Glutamatergic neuron (in vitro differentiated cells): ENCODE measurements around the gene KRTAP9-3. TPM values are rescaled to one million over a fixed set of nuclear protein-coding genes. Genes with fewer than 3 reads are reported as not detected.
"Not testable (repeated sequence)": the region's sequence is repeated elsewhere in the genome, so short reads cannot be mapped to it uniquely, and the experiment has no call there.

Experiments used
- DNase-seq: peaks from one replicate; pipeline ENCODE4 v3.0.0; 2022
- H3K27ac Mint-ChIP-seq: one replicate; pipeline ENCODE4 v1.8.0; 2020; ENCODE audit warnings: mild to moderate bottlenecking, mixed read lengths, inconsistent platforms; ENCODE audit not compliant: unreplicated experiment
- H3K27me3 Mint-ChIP-seq: one replicate; pipeline ENCODE4 v1.8.0; 2020; ENCODE audit warnings: mild to moderate bottlenecking, moderate library complexity, mixed read lengths, inconsistent platforms; ENCODE audit not compliant: unreplicated experiment
- H3K36me3 Mint-ChIP-seq: one replicate; pipeline ENCODE4 v1.8.0; 2020; ENCODE audit warnings: mild to moderate bottlenecking, mixed read lengths, inconsistent platforms; ENCODE audit not compliant: unreplicated experiment
- H3K4me1 Mint-ChIP-seq: one replicate; pipeline ENCODE4 v1.8.0; 2020; ENCODE audit warnings: mild to moderate bottlenecking, low read depth, mixed read lengths, inconsistent platforms; ENCODE audit not compliant: unreplicated experiment
- H3K4me3 Mint-ChIP-seq: one replicate; pipeline ENCODE4 v1.8.0; 2020; ENCODE audit warnings: mild to moderate bottlenecking, mixed read lengths, inconsistent platforms; ENCODE audit not compliant: unreplicated experiment
- H3K9me3 Mint-ChIP-seq: one replicate; pipeline ENCODE4 v1.8.0; 2020; ENCODE audit warnings: mild to moderate bottlenecking, moderate library complexity, mixed read lengths, inconsistent platforms; ENCODE audit not compliant: unreplicated experiment
- total RNA-seq: library from RNA; stranded (reverse); fragmentation: NEBNext Ultra II Directional; extraction: Animal tissue kit (Norgen Biotek cat#: 25700); gene quantifications from one replicate; pipeline ENCODE4 v1.2.1, GENCODE V29; 2021; ENCODE audit not compliant: unreplicated experiment
- TF ChIP-seq, protein P1 (sequence below): fragments of 200-600 bp; sonication (generic); IDR thresholded peaks from one replicate; pipeline ENCODE4 v1.5.0; 2021; ENCODE audit not compliant: partially characterized antibody, unreplicated experiment

KRTAP9-3 gene
- total RNA-seq, 1 donor from 2014 or later = not detected

- H3K36me3 Mint-ChIP-seq, H3K9me3 Mint-ChIP-seq, H3K4me3 Mint-ChIP-seq, H3K27me3 Mint-ChIP-seq, DNase-seq, H3K4me1 Mint-ChIP-seq: not testable (repeated sequence)
- H3K27ac Mint-ChIP-seq = peak within 1 kb of the TSS; percentile 43
Observed at GRCh38 chr17:41249637-41250240, 17.5 kb downstream of the KRTAP9-3 start, which contains the start of gene KRTAP9-4. TSS of gene KRTAP9-4 (plus strand) at chr17:41249687. CDS start at chr17:41249721, 34 bp downstream.

DNA sequence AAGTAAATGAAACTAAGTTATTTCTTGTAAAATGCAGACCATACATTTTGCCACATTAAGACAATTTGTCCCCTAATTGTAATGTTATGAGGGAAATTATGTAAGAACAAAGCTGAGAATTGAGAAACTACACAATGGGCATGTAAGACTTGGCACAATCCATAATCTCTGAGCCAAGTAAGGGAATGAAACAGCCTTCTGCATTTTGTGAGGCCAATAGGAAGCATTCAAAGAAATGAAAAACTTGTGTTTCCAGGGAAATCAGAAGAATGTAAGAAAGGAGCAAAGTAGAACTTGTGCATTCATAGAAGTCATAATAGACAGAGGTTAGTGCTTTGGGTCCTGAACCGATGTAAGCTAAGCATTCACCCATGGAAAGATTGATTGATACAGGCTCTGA, 19.0 kb downstream of the KRTAP9-3 start:
- H3K27me3 Mint-ChIP-seq = peaks cover 10% of the 10 kb centered on the region
- no peaks in the 10 kb centered on the region for H3K36me3 Mint-ChIP-seq
- DNase-seq = no peak
- H3K27ac Mint-ChIP-seq = no peak overlapping the region
- H3K9me3 Mint-ChIP-seq = peaks cover 13% of the 10 kb centered on the region
- H3K4me3 Mint-ChIP-seq = no peak overlapping the region
- TF ChIP-seq, protein P1, sequence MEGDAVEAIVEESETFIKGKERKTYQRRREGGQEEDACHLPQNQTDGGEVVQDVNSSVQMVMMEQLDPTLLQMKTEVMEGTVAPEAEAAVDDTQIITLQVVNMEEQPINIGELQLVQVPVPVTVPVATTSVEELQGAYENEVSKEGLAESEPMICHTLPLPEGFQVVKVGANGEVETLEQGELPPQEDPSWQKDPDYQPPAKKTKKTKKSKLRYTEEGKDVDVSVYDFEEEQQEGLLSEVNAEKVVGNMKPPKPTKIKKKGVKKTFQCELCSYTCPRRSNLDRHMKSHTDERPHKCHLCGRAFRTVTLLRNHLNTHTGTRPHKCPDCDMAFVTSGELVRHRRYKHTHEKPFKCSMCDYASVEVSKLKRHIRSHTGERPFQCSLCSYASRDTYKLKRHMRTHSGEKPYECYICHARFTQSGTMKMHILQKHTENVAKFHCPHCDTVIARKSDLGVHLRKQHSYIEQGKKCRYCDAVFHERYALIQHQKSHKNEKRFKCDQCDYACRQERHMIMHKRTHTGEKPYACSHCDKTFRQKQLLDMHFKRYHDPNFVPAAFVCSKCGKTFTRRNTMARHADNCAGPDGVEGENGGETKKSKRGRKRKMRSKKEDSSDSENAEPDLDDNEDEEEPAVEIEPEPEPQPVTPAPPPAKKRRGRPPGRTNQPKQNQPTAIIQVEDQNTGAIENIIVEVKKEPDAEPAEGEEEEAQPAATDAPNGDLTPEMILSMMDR = no peak
- peaks cover 6% of the 10 kb centered on the region for H3K4me1 Mint-ChIP-seq

GRCh38 chr17:41254861-41255260, 22.6 kb downstream of the KRTAP9-3 start:
- peaks cover 11% of the 10 kb centered on the region for H3K9me3 Mint-ChIP-seq
- H3K27me3 Mint-ChIP-seq = peaks cover 8% of the 10 kb centered on the region
- DNase-seq = no peak
- TF ChIP-seq, protein P1 = no peak
- no peak overlapping the region for H3K27ac Mint-ChIP-seq
- no peaks in the 10 kb centered on the region for H3K36me3 Mint-ChIP-seq
- H3K4me1 Mint-ChIP-seq = peaks cover 6% of the 10 kb centered on the region
- no peak overlapping the region for H3K4me3 Mint-ChIP-seq

- not testable (repeated sequence) for H3K9me3 Mint-ChIP-seq, H3K36me3 Mint-ChIP-seq, H3K27me3 Mint-ChIP-seq, H3K4me1 Mint-ChIP-seq
- DNase-seq = peak; percentile 33
- Mint-ChIP-seq H3K4me3 (peak within 1 kb of the TSS; percentile 6), H3K27ac (peak within 1 kb of the TSS; percentile 73)
Observed at GRCh38 chr17:41255381-41256290, 23.4 kb downstream of the KRTAP9-3 start, which contains the start of gene KRTAP9-9. TSS of gene KRTAP9-9 (plus strand) at chr17:41255384.

DNA sequence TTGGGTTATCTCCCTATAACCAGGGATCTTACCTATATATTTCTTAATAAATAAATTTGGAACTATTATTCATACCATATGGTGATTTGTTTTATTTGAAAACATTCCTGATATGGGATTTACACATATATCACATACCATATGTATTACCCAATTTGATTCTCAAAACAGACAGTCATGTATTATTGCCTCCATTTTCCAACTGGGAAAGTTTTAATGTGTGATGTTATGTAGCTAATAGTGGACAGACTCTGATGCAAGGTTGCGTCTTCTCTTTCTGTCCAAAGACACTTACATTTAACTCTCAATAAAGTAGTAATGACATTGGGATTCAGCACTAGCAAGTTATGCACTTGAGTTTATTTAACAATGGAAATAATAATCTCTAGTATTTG, 24.0 kb downstream of the KRTAP9-3 start:
- Mint-ChIP-seq H3K27ac (no peak overlapping the region), H3K9me3 (peaks cover 8% of the 10 kb centered on the region), H3K4me3 (no peak overlapping the region), H3K36me3 (no peaks in the 10 kb centered on the region), H3K4me1 (peaks cover 6% of the 10 kb centered on the region), H3K27me3 (peaks cover 7% of the 10 kb centered on the region)
- TF ChIP-seq, protein P1 = no peak
- no peak for DNase-seq

GRCh38 chr17:41258406-41258805, 26.2 kb downstream of the KRTAP9-3 start:
- no peaks in the 10 kb centered on the region for H3K36me3 Mint-ChIP-seq
- H3K4me3 Mint-ChIP-seq = no peak overlapping the region
- peaks cover 8% of the 10 kb centered on the region for H3K9me3 Mint-ChIP-seq
- TF ChIP-seq, protein P1 = no peak
- no peak overlapping the region for H3K27ac Mint-ChIP-seq
- peaks cover 6% of the 10 kb centered on the region for H3K4me1 Mint-ChIP-seq
- peaks cover 5% of the 10 kb centered on the region for H3K27me3 Mint-ChIP-seq
- DNase-seq = no peak
